SK-N-MC (cell line): ENCODE measurements around the gene LRCH1.

Experiments used
- EZH2 ChIP-seq: fragments of 200-600 bp; sonication (generic); IDR thresholded peaks from one replicate; pipeline ENCODE4 v1.6.1; 2017; ENCODE audit warnings: antibody characterized with exemption
- POLR2AphosphoS5 ChIP-seq: IDR thresholded peaks from 2 replicates; pipeline ENCODE4 v1.6.1; 2012; ENCODE audit warnings: mild to moderate bottlenecking, low read depth, low read length, borderline replicate concordance

- TF ChIP-seq EZH2 (no peak), POLR2AphosphoS5 (no peak)
Measured at GRCh38 chr13:46643165-46643777, 90.3 kb downstream of the LRCH1 start.
